Upper lobe of left lung (tissue), 4 donors: ENCODE results near the gene OXNAD1.

Source experiments
- CTCF ChIP-seq, 6 experiments: fragments of 450-650 bp in 4 of 6; fragments of 200-600 bp in 2 of 6; sonication (generic) in 2 of 6; IDR thresholded peaks; one replicate each; pipeline ENCODE4 v1.5.1; 2016 to 2019; ENCODE audit warnings: antibody characterized with exemption in 6 of 6
- POLR2A ChIP-seq, 4 donors: fragments of 450-650 bp; IDR thresholded peaks; one replicate each; pipeline ENCODE4 v1.5.1; 2016 to 2017; ENCODE audit warnings: antibody characterized with exemption in 4 of 4, mild to moderate bottlenecking in 2 of 4

- TF ChIP-seq POLR2A (IDR thresholded peaks at IDR 0.05) = no peak
- TF ChIP-seq CTCF (IDR thresholded peaks at IDR 0.05) = no peak
Measured at GRCh38 chr3:16330351-16330750, 65.3 kb downstream of the OXNAD1 start.
